Heart left ventricle (tissue), 16 donors: ENCODE results near the gene CATSPERD. TPM values are rescaled to one million over a fixed set of nuclear protein-coding genes. Genes with fewer than 3 reads are reported as not detected.
A peak's percentile ranks its signal among the peaks of the same experiment; 100 is the strongest.

Experiments used
- ATAC-seq, 4 donors: fragments of 200-7000 bp; cut with Tn5 transposase; one replicate each; pipeline ENCODE4 v1.9.1; 2020 to 2022; ENCODE audit warnings: moderate library complexity in 4 of 4, mild to moderate bottlenecking in 3 of 4, moderate number of reproducible peaks in 1 of 4
- DNase-seq, 5 donors: peaks; one replicate each; pipeline ENCODE4 v3.0.0-alpha.2; 2020
- H3K27ac ChIP-seq, 12 donors: fragments of 200-600 bp; sonication (generic) in 4 of 12; one replicate each; pipeline versions ENCODE4 v1.5.0 to v1.8.0; 2016 to 2022; ENCODE audit warnings: mild to moderate bottlenecking in 2 of 12
- H3K27me3 ChIP-seq, 9 donors: fragments of 200-600 bp; sonication (generic) in 2 of 9; one replicate each; pipeline versions ENCODE4 v1.5.1 to v1.8.0; 2016 to 2022; ENCODE audit warnings: mild to moderate bottlenecking in 3 of 9
- H3K36me3 ChIP-seq, 9 donors: fragments of 200-600 bp; sonication (generic) in 2 of 9; one replicate each; pipeline versions ENCODE4 v1.5.0 to v1.8.0; 2018 to 2022; ENCODE audit warnings: mild to moderate bottlenecking in 2 of 9
- H3K4me1 ChIP-seq, 12 donors: fragments of 200-600 bp; sonication (generic) in 4 of 12; one replicate each; pipeline versions ENCODE4 v1.5.0 to v1.8.0; 2016 to 2022; ENCODE audit warnings: mild to moderate bottlenecking in 3 of 12
- H3K4me3 ChIP-seq, 12 donors: fragments of 200-600 bp; sonication (generic) in 4 of 12; one replicate each; pipeline versions ENCODE4 v1.5.0 to v1.8.0; 2017 to 2022; ENCODE audit warnings: mild to moderate bottlenecking in 9 of 12, moderate library complexity in 4 of 12
- H3K9me3 ChIP-seq, 12 donors: fragments of 200-600 bp; sonication (generic) in 4 of 12; one replicate each; pipeline versions ENCODE4 v1.5.0 to v1.8.0; 2016 to 2022; ENCODE audit warnings: mild to moderate bottlenecking in 1 of 12
- POLR2A ChIP-seq, 2 donors: fragments of 450-650 bp; IDR thresholded peaks; one replicate each; pipeline ENCODE4 v1.6.1; 2017; ENCODE audit warnings: antibody characterized with exemption in 2 of 2, mild to moderate bottlenecking in 2 of 2, moderate library complexity in 2 of 2
- WGBS, 4 donors: extraction: QIAGEN DNeasy Blood & Tissue Kit in 2 of 4; methylation state at CpG; one replicate each; pipeline versions ENCODE4 v1.1.5 to v1.1.7; 2013 to 2018; 5-methylcytosine and 5-hydroxymethylcytosine counted together
- intact Hi-C, 10 donors: fragments of 100-400 bp; cut with DNase I; formaldehyde crosslinking; loops; one replicate each; pipeline versions ENCODE4 v1.11.1 to v1.14.2; 2022
- polyA plus RNA-seq, 2 donors: library from polyadenylated mRNA; stranded (reverse); fragments of 200-250 nt; gene quantifications; one replicate each; pipeline ENCODE4 v1.2.3, GENCODE V29; 2013
- total RNA-seq, 9 donors: library from RNA; depleted of rRNA in 2 of 9; stranded (reverse); fragments of >200 nt in 2 of 9; fragmentation: NEBNext Ultra II Directional in 3 of 9; extraction: Animal tissue kit (Norgen Biotek cat#: 25700) in 3 of 9; gene quantifications; one replicate each; pipeline versions ENCODE4 v1.1.0 to v1.2.4, GENCODE V29; 2016 to 2023
- TF ChIP-seq, protein P1 (sequence below), 12 donors: fragments of 200-600 bp; sonication (generic) in 4 of 12; IDR thresholded peaks; one replicate each; pipeline versions ENCODE4 v1.5.0 to v1.8.0; 2018 to 2022; ENCODE audit warnings: antibody characterized with exemption in 12 of 12, mild to moderate bottlenecking in 5 of 12
- donor health status: ischemic (EF 13 %, LVEDD 7.1; RV severe dilation, severe dysfunction).
- donor health status: healthy with polysubstance abuse.
- donor health status: DM: no; HTN: yes; CAD: no.
- donor health status: DM: no; HTN: no; CAD: no.
- donor health status: ischemic (EF 25% LVEDD 6.9; RV normal size, moderate dysfunction).
- donor health status: ischemic (EF 25% LVEDD 5.7; RV mildly dilated, moderate dysfunction).
- donor health status: healthy.
- donor health status: DM: yes; HTN: yes; CAD: no.
- donor health status: ischemic (EF 35%, LVEDD 5.7; RV mildly dilated, moderate dysfunction).
- donor health status: nonischemic (EF 11% LVEDD 7.7; RV severe dilation, severe dysfunction).
- donor health status: DM: yes; HTN: yes; CAD: no.
- donor health status: PGD.
- donor health status: ischemic (EF 29% LVEDD 5.4; RV normal size, mild dysfunction).
- donor health status: nonischemic (EF 23%, LVEDD 6.1; RV moderate dilation, normal function).

Gene CATSPERD
- total and polyA plus RNA-seq, 11 donors, result not detected

DNA sequence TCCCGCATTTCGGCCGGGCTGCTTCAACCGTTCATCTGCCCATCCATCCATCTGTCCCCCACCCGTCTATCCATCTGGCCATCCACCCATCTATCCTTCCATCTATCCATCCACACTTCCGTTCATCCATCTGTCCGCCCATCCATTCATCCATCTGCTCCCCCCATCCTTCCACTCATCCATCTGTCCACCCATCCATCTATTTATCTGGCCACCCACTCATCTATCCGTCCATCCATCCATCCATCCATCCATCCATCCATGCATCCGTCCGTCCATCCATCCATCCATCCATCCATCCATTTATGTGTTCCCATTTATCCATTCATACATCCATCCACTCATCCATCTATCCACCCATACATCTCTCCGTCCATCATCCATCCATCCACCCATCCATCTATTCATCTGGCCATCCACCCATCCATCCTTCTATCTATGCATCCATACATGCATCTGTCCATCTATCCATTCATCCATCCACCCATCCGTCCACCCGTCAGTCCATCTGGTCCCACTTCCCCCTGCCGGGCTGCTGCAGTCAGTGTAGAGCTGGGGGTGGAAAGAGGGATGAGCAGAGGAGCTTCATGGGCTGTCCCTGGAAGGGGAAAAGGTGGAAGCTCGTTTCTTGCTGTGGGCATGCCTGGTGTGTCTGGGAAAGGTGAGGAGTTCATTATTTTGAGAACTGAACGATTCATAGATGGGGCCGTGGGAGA is 38.9 kb upstream of the CATSPERD start:
- H3K36me3 ChIP-seq, result peaks cover 0 to 11% (median 3%) of the 10 kb centered on the region in 9 donors
- no peak for TF ChIP-seq POLR2A (IDR thresholded peaks at IDR 0.05)
- TF ChIP-seq, protein P1, sequence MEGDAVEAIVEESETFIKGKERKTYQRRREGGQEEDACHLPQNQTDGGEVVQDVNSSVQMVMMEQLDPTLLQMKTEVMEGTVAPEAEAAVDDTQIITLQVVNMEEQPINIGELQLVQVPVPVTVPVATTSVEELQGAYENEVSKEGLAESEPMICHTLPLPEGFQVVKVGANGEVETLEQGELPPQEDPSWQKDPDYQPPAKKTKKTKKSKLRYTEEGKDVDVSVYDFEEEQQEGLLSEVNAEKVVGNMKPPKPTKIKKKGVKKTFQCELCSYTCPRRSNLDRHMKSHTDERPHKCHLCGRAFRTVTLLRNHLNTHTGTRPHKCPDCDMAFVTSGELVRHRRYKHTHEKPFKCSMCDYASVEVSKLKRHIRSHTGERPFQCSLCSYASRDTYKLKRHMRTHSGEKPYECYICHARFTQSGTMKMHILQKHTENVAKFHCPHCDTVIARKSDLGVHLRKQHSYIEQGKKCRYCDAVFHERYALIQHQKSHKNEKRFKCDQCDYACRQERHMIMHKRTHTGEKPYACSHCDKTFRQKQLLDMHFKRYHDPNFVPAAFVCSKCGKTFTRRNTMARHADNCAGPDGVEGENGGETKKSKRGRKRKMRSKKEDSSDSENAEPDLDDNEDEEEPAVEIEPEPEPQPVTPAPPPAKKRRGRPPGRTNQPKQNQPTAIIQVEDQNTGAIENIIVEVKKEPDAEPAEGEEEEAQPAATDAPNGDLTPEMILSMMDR (IDR thresholded peaks at IDR 0.05), result no peak
- ATAC-seq (no peak), DNase-seq (no peak)
- peaks cover 0 to 27% (median 18%) of the 10 kb centered on the region in 12 donors for H3K4me1 ChIP-seq
- 64 to 67% (median 65%) methylated on average over 17 of the region's 17 CpGs for WGBS, 4 donors
- H3K27ac ChIP-seq, result peak overlapping the region in 5 of 12 donors; percentile 91 to 96 (median 94)
- no peaks in the 10 kb centered on the region for H3K9me3 ChIP-seq
- H3K4me3 ChIP-seq, result peak overlapping the region in 11 of 12 donors; percentile 69 to 99 (median 81)
- no peaks in the 10 kb centered on the region for H3K27me3 ChIP-seq
- intact Hi-C loops, result loop anchor here in 2 of 10 donors (5.0 to 10.0 kb wide), 4 partner anchors 59 to 1853 kb away; partner anchors contain the start of genes DPP9 (in 1 of the 2), DUS3L (in 1 of the 2), PNPLA6 (in 1 of the 2) and SAFB (in 1 of the 2)

GRCh38 chr19:5682107-5682482 is 38.3 kb upstream of the CATSPERD start:
- Histone ChIP-seq H3K27me3 (no peaks in the 10 kb centered on the region), H3K9me3 (no peaks in the 10 kb centered on the region), H3K27ac (no peak overlapping the region), H3K4me3 (no peak overlapping the region), H3K36me3 (peaks cover 0 to 11% (median 3%) of the 10 kb centered on the region in 9 donors), H3K4me1 (peaks cover 0 to 28% (median 18%) of the 10 kb centered on the region in 12 donors)
- intact Hi-C loops, result loop anchor here in 2 of 10 donors (5.0 to 10.0 kb wide), 4 partner anchors 60 to 1853 kb away; partner anchors contain the start of genes DPP9 (in 1 of the 2), DUS3L (in 1 of the 2), PNPLA6 (in 1 of the 2) and SAFB (in 1 of the 2)
- TF ChIP-seq, protein P1 (IDR thresholded peaks at IDR 0.05), result no peak
- TF ChIP-seq POLR2A (IDR thresholded peaks at IDR 0.05), result no peak
- WGBS, 4 donors, result 84 to 92% (median 90%) methylated on average over 3 of the region's 3 CpGs
- peak in 1 of 5 donors; percentile 20 for DNase-seq
- no peak for ATAC-seq

GRCh38 chr19:5683177-5683886 is 37.1 kb upstream of the CATSPERD start:
- H3K36me3 ChIP-seq, result peaks cover 0 to 2% (median 0%) of the 10 kb centered on the region in 9 donors
- peaks cover 0 to 35% (median 22%) of the 10 kb centered on the region in 12 donors for H3K4me1 ChIP-seq
- intact Hi-C loops, result loop anchor here in 2 of 10 donors (5.0 to 10.0 kb wide), 4 partner anchors 61 to 1851 kb away; partner anchors contain the start of genes DPP9 (in 1 of the 2), DUS3L (in 1 of the 2), PNPLA6 (in 1 of the 2) and SAFB (in 1 of the 2)
- H3K27ac ChIP-seq, result no peak overlapping the region
- TF ChIP-seq, protein P1 (IDR thresholded peaks at IDR 0.05), result no peak
- no peak for TF ChIP-seq POLR2A (IDR thresholded peaks at IDR 0.05)
- no peaks in the 10 kb centered on the region for H3K9me3 ChIP-seq
- no peak for DNase-seq
- H3K27me3 ChIP-seq, result no peaks in the 10 kb centered on the region
- ATAC-seq, result no peak
- WGBS, 4 donors, result 90 to 93% (median 92%) methylated on average over 10 of the region's 10 CpGs
- no peak overlapping the region for H3K4me3 ChIP-seq
